Purkinje cell (primary cell): ENCODE results near the gene PPP1R9A. TPM values are rescaled to one million over a fixed set of nuclear protein-coding genes. Genes with fewer than 3 reads are reported as not detected.

ENCODE experiments used
- polyA plus RNA-seq: library from polyadenylated mRNA; unstranded; fragments of >200 nt; fragmentation: Nextera tagmentation; gene quantifications from 2 replicates; pipeline ENCODE4 v1.2.1, GENCODE V29; 2014

The PPP1R9A gene
- polyA plus RNA-seq: 30.8 and 35.7 TPM in 2 replicates

DNA sequence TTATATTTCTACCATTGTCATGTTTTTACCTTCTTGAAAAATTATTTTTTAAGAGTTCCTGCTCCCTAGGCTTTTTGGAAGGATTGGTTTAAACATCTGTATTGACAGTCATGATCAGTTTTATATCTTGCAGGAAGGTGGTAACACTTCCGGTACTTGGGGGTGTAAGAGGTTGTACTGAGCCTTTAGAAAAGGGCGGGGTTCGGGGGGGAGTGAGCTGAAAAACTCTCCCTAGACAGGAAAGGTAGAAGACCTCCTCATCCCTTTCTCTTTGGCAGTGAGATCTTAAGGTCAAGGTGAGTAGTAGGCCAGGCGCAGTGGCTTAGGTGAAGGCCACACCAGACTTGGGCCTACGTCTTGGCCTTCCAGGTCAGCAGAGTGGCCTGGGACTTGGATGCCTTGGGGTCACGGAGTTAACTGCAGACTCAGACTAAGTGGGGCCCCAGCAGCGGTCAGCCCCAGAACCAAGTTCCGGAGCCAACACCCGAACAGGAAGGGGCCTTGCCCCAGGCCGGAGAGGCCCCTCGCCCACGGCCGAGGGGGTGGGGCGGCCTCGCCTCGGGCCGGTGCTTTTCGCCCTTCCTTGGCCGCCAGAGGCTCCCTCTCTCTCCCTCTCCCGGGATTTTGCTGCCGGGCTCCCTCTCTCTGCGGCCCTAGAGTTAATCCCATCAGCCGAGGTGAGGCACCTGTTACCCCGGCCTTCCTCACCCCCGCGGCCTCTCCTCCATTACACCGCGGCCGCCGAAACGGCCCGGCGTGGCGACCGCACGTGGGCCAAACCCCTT lies at the start of gene PPP1R9A:
Gene PPP1R9A (plus strand): TSS at position 569 of the 785 bp plus-strand sequence. CDS start 2,520 bp downstream, outside the sequence.

GRCh38 chr7:95324431-95324830 lies 417.0 kb downstream of the PPP1R9A start, which contains the start of gene PON1:
PON1 (minus strand) TSS chr7:95324532; CDS start chr7:95324475, 57 bp downstream.

